Transverse colon (tissue), 3 donors: Measurements from ENCODE around the gene SHH.

ENCODE experiments used
- POLR2A ChIP-seq: fragments of 450-650 bp; IDR thresholded peaks from one replicate; pipeline ENCODE4 v1.6.1; 2016; ENCODE audit warnings: antibody characterized with exemption, mild to moderate bottlenecking, moderate library complexity
- TF ChIP-seq, protein P1 (sequence below), 5 experiments: fragments of 200-600 bp in 3 of 5; fragments of 450-650 bp in 2 of 5; sonication (generic) in 3 of 5; IDR thresholded peaks; 1 replicate in 2 of 5; 2 replicates in 3 of 5; pipeline ENCODE4 v1.5.1; 2016 to 2017; ENCODE audit warnings: antibody characterized with exemption in 5 of 5, inconsistent platforms in 3 of 5, mild to moderate bottlenecking in 2 of 5, moderate library complexity in 1 of 5

DNA sequence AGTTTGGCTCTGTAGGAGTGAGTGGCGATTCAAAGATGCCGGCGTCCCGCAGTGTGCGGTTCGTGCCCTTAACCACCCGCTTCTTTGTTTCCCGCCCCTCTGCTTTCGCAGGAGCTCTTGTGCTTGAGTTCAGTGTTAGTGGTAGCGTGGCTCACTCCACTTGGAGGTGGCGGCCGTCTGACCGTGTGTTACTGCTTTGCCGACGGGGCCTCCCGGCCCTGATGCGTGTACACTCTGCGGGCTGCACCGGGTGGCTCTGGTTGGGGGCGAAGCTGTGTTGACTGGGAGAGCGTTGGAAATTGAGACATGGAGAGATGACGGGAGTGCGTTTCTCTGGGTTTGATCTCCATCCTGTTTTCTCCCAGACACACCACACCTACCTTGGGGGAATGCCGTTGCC, 31.4 kb downstream of the SHH start:
- TF ChIP-seq, protein P1, sequence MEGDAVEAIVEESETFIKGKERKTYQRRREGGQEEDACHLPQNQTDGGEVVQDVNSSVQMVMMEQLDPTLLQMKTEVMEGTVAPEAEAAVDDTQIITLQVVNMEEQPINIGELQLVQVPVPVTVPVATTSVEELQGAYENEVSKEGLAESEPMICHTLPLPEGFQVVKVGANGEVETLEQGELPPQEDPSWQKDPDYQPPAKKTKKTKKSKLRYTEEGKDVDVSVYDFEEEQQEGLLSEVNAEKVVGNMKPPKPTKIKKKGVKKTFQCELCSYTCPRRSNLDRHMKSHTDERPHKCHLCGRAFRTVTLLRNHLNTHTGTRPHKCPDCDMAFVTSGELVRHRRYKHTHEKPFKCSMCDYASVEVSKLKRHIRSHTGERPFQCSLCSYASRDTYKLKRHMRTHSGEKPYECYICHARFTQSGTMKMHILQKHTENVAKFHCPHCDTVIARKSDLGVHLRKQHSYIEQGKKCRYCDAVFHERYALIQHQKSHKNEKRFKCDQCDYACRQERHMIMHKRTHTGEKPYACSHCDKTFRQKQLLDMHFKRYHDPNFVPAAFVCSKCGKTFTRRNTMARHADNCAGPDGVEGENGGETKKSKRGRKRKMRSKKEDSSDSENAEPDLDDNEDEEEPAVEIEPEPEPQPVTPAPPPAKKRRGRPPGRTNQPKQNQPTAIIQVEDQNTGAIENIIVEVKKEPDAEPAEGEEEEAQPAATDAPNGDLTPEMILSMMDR (IDR thresholded peaks at IDR 0.05): no peak
- TF ChIP-seq POLR2A: no peak
